ENCODE measurements around the gene VPS37C. TPM values are rescaled to one million over a fixed set of nuclear protein-coding genes. Genes with fewer than 3 reads are reported as not detected.
A peak's percentile ranks its signal among the peaks of the same experiment; 100 is the strongest.

Gene VPS37C
- total and polyA plus RNA-seq, 7 donors = 8.6 to 25.4 (median 18.6) TPM

GRCh38 chr11:61120099-61120705 lies 41.0 kb downstream of the VPS37C start:
- intact Hi-C loops (cut with DNase I) = no loop called here

GRCh38 chr11:61119571-61119970 lies 41.7 kb downstream of the VPS37C start:
- 85 to 87% methylated on average over 3 of the region's 3 CpGs for WGBS, 2 donors
- no peak overlapping the region for H3K4me3 ChIP-seq
- H3K4me1 ChIP-seq = peaks cover 0 to 17% (median 12%) of the 10 kb centered on the region in 4 donors
- TF ChIP-seq EP300 (IDR thresholded peaks at IDR 0.05) (no peak), CTCF (IDR thresholded peaks at IDR 0.05) (no peak), POLR2AphosphoS5 (IDR thresholded peaks at IDR 0.05) (no peak), POLR2A (IDR thresholded peaks at IDR 0.05) (no peak)
- no peak overlapping the region for H3K27ac ChIP-seq
- H3K9me3 ChIP-seq = no peaks in the 10 kb centered on the region
- no peaks in the 10 kb centered on the region for H3K36me3 ChIP-seq
- no peak for DNase-seq
- intact Hi-C loops (cut with DNase I) = no loop called here
- H3K27me3 ChIP-seq = no peaks in the 10 kb centered on the region

More at GRCh38 chr11:61120099-61120705, 41.0 kb downstream of the VPS37C start:
- H3K4me1 ChIP-seq = peaks cover 0 to 17% (median 12%) of the 10 kb centered on the region in 4 donors
- H3K4me3 ChIP-seq = no peak overlapping the region
- DNase-seq = no peak
- TF ChIP-seq EP300 (IDR thresholded peaks at IDR 0.05) = no peak
- TF ChIP-seq POLR2AphosphoS5 (IDR thresholded peaks at IDR 0.05) = no peak
- no peak for TF ChIP-seq CTCF (IDR thresholded peaks at IDR 0.05)
- TF ChIP-seq POLR2A (IDR thresholded peaks at IDR 0.05) = no peak
- no peaks in the 10 kb centered on the region for H3K27me3 ChIP-seq
- no peaks in the 10 kb centered on the region for H3K9me3 ChIP-seq
- H3K36me3 ChIP-seq = no peaks in the 10 kb centered on the region
- 83 to 87% methylated on average over 14 of the region's 14 CpGs for WGBS, 2 donors
- H3K27ac ChIP-seq = peak overlapping the region in 1 of 4 donors; percentile 56

- no peaks in the 10 kb centered on the region for H3K9me3 ChIP-seq
- DNase-seq = no peak
- H3K27ac ChIP-seq = no peak overlapping the region
- peaks cover 0 to 17% (median 12%) of the 10 kb centered on the region in 4 donors for H3K4me1 ChIP-seq
- H3K4me3 ChIP-seq = no peak overlapping the region
- no peak for TF ChIP-seq POLR2AphosphoS5 (IDR thresholded peaks at IDR 0.05)
- no peak for TF ChIP-seq CTCF (IDR thresholded peaks at IDR 0.05)
- TF ChIP-seq EP300 (IDR thresholded peaks at IDR 0.05) = no peak
- TF ChIP-seq POLR2A (IDR thresholded peaks at IDR 0.05) = no peak
- H3K36me3 ChIP-seq = no peaks in the 10 kb centered on the region
- no peaks in the 10 kb centered on the region for H3K27me3 ChIP-seq
- WGBS, 2 donors = 79 to 82% methylated on average over 9 of the region's 9 CpGs
- intact Hi-C loops (cut with DNase I) = no loop called here
Observed at GRCh38 chr11:61119055-61119454, 42.2 kb downstream of the VPS37C start.

- Histone ChIP-seq H3K4me3 (no peak overlapping the region), H3K9me3 (no peaks in the 10 kb centered on the region), H3K36me3 (no peaks in the 10 kb centered on the region), H3K27me3 (no peaks in the 10 kb centered on the region), H3K4me1 (peaks cover 0 to 17% (median 12%) of the 10 kb centered on the region in 4 donors), H3K27ac (no peak overlapping the region)
- no peak for TF ChIP-seq CTCF (IDR thresholded peaks at IDR 0.05)
- no peak for TF ChIP-seq EP300 (IDR thresholded peaks at IDR 0.05)
- TF ChIP-seq POLR2A (IDR thresholded peaks at IDR 0.05) = no peak
- no peak for TF ChIP-seq POLR2AphosphoS5 (IDR thresholded peaks at IDR 0.05)
- intact Hi-C loops (cut with DNase I) = no loop called here
- DNase-seq = no peak
- 95 to 97% methylated on average over 9 of the region's 9 CpGs for WGBS, 2 donors
Observed at GRCh38 chr11:61118406-61118805, 42.8 kb downstream of the VPS37C start.

- Histone ChIP-seq H3K4me3 (no peak overlapping the region), H3K9me3 (no peaks in the 10 kb centered on the region), H3K4me1 (peaks cover 0 to 17% (median 12%) of the 10 kb centered on the region in 4 donors), H3K36me3 (no peaks in the 10 kb centered on the region), H3K27me3 (no peaks in the 10 kb centered on the region), H3K27ac (no peak overlapping the region)
- intact Hi-C loops (cut with DNase I) = no loop called here
- TF ChIP-seq POLR2A (IDR thresholded peaks at IDR 0.05) (no peak), CTCF (IDR thresholded peaks at IDR 0.05) (no peak), POLR2AphosphoS5 (IDR thresholded peaks at IDR 0.05) (no peak), EP300 (IDR thresholded peaks at IDR 0.05) (no peak)
- DNase-seq = no peak
- WGBS, 2 donors = 91 to 92% methylated on average over 9 of the region's 9 CpGs
Observed at GRCh38 chr11:61118004-61118403, 43.2 kb downstream of the VPS37C start.
